ENCODE results near the gene AHCY.

AHCY gene

GRCh38 chr20:34324541-34324940, 21.4 kb upstream of the AHCY start:
- no peak overlapping the region for H3K4me3 ChIP-seq (ENCODE audit: low read length)

DNA sequence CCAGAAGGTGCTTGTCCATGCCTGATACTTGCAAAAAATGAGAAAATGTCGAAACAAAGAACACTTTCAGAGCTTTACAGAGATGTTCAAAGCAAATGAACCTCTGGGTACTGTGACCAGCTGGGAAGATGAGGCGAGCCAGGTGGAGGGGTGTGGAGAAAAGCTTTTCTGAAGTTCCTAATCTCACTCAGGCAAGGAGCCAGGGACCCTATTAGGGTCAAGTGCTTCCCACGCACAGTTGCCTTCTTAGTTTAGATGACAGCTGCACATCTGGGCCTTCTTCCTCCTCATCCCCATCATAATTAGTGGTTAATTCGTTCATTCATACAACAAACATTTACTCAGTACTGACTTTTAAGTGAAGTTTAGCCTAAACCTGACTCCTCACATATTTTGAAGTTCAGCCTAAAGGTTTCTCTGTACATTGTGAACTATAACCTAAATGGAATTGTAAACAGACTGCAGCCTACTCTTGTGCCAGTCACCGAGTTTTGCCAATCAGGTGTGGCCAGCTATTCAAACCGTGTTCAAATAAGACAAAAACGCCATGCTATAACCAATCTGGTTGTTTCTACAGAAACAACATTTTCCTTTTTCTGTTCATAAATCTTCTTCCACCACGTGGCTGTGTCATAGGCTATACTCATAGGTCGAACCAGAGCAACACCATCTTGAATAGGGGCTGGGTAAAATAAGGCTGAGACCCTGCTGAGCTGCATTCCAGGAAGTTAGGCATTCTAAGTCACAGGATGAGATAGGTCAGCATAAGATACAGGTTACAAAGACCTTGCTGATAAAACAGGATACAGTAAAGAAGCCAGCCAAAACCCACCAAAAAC, 19.3 kb upstream of the AHCY start:
- H3K27ac ChIP-seq (ENCODE audit: low read length): no peak overlapping the region
- H3K4me1 ChIP-seq (ENCODE audit: control insufficient read depth, insufficient read depth, low read length): peaks cover 2% of the 10 kb centered on the region; the same call in 1 of the 2 replicates
- DNase-seq (ENCODE audit: low read depth, low spot score): no peak

More at GRCh38 chr20:34324541-34324940, 21.4 kb upstream of the AHCY start:
- no CpG with 5 or more reads among the region's 2 CpGs for WGBS (ENCODE audit: insufficient coverage, insufficient read length)
- no peaks in the 10 kb centered on the region for H3K9me3 ChIP-seq (ENCODE audit: control insufficient read depth, insufficient read depth, low read length)
- H3K27ac ChIP-seq (ENCODE audit: low read length): no peak overlapping the region
- H3K36me3 ChIP-seq (ENCODE audit: control insufficient read depth, insufficient read depth, low read length): no peaks in the 10 kb centered on the region
- DNase-seq (ENCODE audit: low read depth, low spot score): no peak
- no peaks in the 10 kb centered on the region for H3K4me1 ChIP-seq (ENCODE audit: control insufficient read depth, insufficient read depth, low read length)
- no peaks in the 10 kb centered on the region for H3K27me3 ChIP-seq (ENCODE audit: control insufficient read depth, insufficient read depth, low read length)

DNA sequence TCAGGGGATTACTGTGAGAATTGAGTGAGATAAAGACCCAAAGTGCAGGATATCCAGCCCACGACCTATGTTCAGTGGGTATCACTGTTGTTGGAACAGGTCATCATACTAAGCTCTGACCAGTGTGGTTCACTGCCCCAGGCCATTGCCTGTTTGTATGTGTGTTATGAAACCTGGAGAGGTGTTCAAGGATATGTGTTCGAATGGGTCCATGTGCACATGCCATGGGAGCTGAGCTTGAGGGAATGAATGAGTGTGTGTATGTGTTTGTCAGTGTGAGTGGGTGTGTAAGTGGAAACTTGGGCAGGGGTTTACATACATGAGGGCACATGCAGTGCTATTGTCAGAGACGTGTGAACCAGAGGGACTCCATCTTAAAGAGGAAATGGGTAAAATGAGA, 17.7 kb upstream of the AHCY start:
- Histone ChIP-seq H3K4me3 (ENCODE audit: low read length) (no peak overlapping the region), H3K9me3 (ENCODE audit: control insufficient read depth, insufficient read depth, low read length) (no peaks in the 10 kb centered on the region), H3K4me1 (ENCODE audit: control insufficient read depth, insufficient read depth, low read length) (peaks cover 2% of the 10 kb centered on the region; the same call in 1 of the 2 replicates), H3K36me3 (ENCODE audit: control insufficient read depth, insufficient read depth, low read length) (no peaks in the 10 kb centered on the region), H3K27me3 (ENCODE audit: control insufficient read depth, insufficient read depth, low read length) (no peaks in the 10 kb centered on the region), H3K27ac (ENCODE audit: low read length) (no peak overlapping the region)
- no CpG with 5 or more reads among the region's 3 CpGs for WGBS (ENCODE audit: insufficient coverage, insufficient read length)
- no peak for DNase-seq (ENCODE audit: low read depth, low spot score)

More for the DNA sequence above, 19.3 kb upstream of the AHCY start:
- WGBS (ENCODE audit: insufficient coverage, insufficient read length): no CpG with 5 or more reads among the region's 9 CpGs
- H3K4me3 ChIP-seq (ENCODE audit: low read length): no peak overlapping the region
- no peaks in the 10 kb centered on the region for H3K27me3 ChIP-seq (ENCODE audit: control insufficient read depth, insufficient read depth, low read length)
- no peaks in the 10 kb centered on the region for H3K36me3 ChIP-seq (ENCODE audit: control insufficient read depth, insufficient read depth, low read length)
- no peaks in the 10 kb centered on the region for H3K9me3 ChIP-seq (ENCODE audit: control insufficient read depth, insufficient read depth, low read length)

GRCh38 chr20:34318609-34319443, 15.7 kb upstream of the AHCY start:
- Histone ChIP-seq H3K4me3 (ENCODE audit: low read length) (no peak overlapping the region), H3K27me3 (ENCODE audit: control insufficient read depth, insufficient read depth, low read length) (no peaks in the 10 kb centered on the region), H3K4me1 (ENCODE audit: control insufficient read depth, insufficient read depth, low read length) (peaks cover 2% of the 10 kb centered on the region; the same call in 1 of the 2 replicates), H3K27ac (ENCODE audit: low read length) (no peak overlapping the region), H3K9me3 (ENCODE audit: control insufficient read depth, insufficient read depth, low read length) (no peaks in the 10 kb centered on the region), H3K36me3 (ENCODE audit: control insufficient read depth, insufficient read depth, low read length) (no peaks in the 10 kb centered on the region)
- no peak for DNase-seq (ENCODE audit: low read depth, low spot score)
- no CpG with 5 or more reads among the region's 4 CpGs for WGBS (ENCODE audit: insufficient coverage, insufficient read length)

DNA sequence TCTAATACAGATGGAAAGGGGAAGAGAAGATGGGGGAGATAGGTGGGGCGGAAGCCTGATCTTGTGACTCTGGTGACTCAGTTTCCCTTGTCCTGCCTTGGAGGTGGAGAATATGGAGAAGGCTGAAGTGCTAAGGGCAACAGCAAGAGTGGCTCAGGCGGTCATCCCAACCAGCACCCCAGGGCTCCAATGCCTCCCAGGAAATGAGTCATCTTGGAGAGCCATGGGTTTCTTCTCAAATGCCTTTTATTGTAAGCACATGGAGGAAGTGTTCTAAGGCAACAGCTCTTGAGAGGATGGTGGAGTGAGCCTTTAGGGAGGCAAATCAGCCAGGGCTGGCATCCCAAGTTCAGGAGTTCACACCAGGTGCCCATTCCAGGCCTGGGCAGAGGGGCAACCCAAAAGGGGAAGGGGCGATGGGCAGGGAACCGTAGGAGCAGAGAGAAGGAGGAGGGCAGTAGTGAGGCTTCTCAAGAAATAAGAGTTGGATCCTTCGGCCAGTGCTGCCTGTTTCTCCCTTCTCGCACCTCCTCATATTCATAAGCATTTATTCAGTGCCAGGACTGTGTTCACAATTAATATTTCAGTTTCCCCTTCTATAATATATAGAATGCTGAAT, 13.2 kb upstream of the AHCY start:
- Histone ChIP-seq H3K27me3 (ENCODE audit: control insufficient read depth, insufficient read depth, low read length) (peaks cover 3% of the 10 kb centered on the region; the same call in 1 of the 2 replicates), H3K9me3 (ENCODE audit: control insufficient read depth, insufficient read depth, low read length) (no peaks in the 10 kb centered on the region), H3K4me1 (ENCODE audit: control insufficient read depth, insufficient read depth, low read length) (peaks cover 2% of the 10 kb centered on the region; the same call in 1 of the 2 replicates), H3K36me3 (ENCODE audit: control insufficient read depth, insufficient read depth, low read length) (no peaks in the 10 kb centered on the region), H3K27ac (ENCODE audit: low read length) (no peak overlapping the region), H3K4me3 (ENCODE audit: low read length) (no peak overlapping the region)
- WGBS (ENCODE audit: insufficient coverage, insufficient read length): no CpG with 5 or more reads among the region's 6 CpGs
- DNase-seq (ENCODE audit: low read depth, low spot score): no peak

DNA sequence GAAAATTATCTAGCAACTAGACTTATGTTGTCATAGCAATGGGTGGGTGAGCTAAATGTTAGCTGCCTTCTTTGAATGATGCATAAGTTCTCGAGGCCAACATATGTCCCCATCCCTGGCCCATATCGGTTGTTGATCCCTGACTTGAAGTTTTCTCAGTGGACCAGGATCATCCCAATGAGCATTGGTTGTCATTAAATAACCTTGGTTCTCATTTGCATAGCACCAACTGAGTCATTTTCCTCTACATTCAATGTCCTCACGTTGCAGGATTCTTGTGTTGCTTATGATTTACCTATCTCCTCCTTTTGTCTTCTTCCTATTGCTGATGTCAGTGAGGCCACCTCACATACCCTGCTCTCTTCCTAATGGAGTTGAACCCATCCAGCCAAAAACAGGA, 12.1 kb upstream of the AHCY start:
- no peak overlapping the region for H3K4me3 ChIP-seq (ENCODE audit: low read length)
- no CpG with 5 or more reads among the region's 3 CpGs for WGBS (ENCODE audit: insufficient coverage, insufficient read length)
- H3K36me3 ChIP-seq (ENCODE audit: control insufficient read depth, insufficient read depth, low read length): no peaks in the 10 kb centered on the region
- peaks cover 3% of the 10 kb centered on the region; the same call in 1 of the 2 replicates for H3K27me3 ChIP-seq (ENCODE audit: control insufficient read depth, insufficient read depth, low read length)
- H3K9me3 ChIP-seq (ENCODE audit: control insufficient read depth, insufficient read depth, low read length): no peaks in the 10 kb centered on the region
- no peak for DNase-seq (ENCODE audit: low read depth, low spot score)
- peaks cover 2% of the 10 kb centered on the region; the same call in 1 of the 2 replicates for H3K4me1 ChIP-seq (ENCODE audit: control insufficient read depth, insufficient read depth, low read length)
- H3K27ac ChIP-seq (ENCODE audit: low read length): no peak overlapping the region

- H3K4me3 ChIP-seq (ENCODE audit: low read length): peak overlapping the region; percentile 13; the same call in 1 of the 2 replicates
- H3K9me3 ChIP-seq (ENCODE audit: control insufficient read depth, insufficient read depth, low read length): no peaks in the 10 kb centered on the region
- WGBS (ENCODE audit: insufficient coverage, insufficient read length): no CpG with 5 or more reads among the region's 14 CpGs
- no peak overlapping the region for H3K27ac ChIP-seq (ENCODE audit: low read length)
- DNase-seq (ENCODE audit: low read depth, low spot score): peak; percentile 84
- H3K4me1 ChIP-seq (ENCODE audit: control insufficient read depth, insufficient read depth, low read length): no peaks in the 10 kb centered on the region
- no peaks in the 10 kb centered on the region for H3K36me3 ChIP-seq (ENCODE audit: control insufficient read depth, insufficient read depth, low read length)
- peaks cover 3% of the 10 kb centered on the region; the same call in 1 of the 2 replicates for H3K27me3 ChIP-seq (ENCODE audit: control insufficient read depth, insufficient read depth, low read length)
Measured at GRCh38 chr20:34312544-34313217, 9.5 kb upstream of the AHCY start.

GRCh38 chr20:34312024-34312460, 8.9 kb upstream of the AHCY start:
- Histone ChIP-seq H3K36me3 (ENCODE audit: control insufficient read depth, insufficient read depth, low read length) (no peaks in the 10 kb centered on the region), H3K4me3 (ENCODE audit: low read length) (peak overlapping the region; percentile 13; the same call in 1 of the 2 replicates), H3K27ac (ENCODE audit: low read length) (no peak overlapping the region), H3K27me3 (ENCODE audit: control insufficient read depth, insufficient read depth, low read length) (peaks cover 3% of the 10 kb centered on the region; the same call in 1 of the 2 replicates), H3K4me1 (ENCODE audit: control insufficient read depth, insufficient read depth, low read length) (no peaks in the 10 kb centered on the region), H3K9me3 (ENCODE audit: control insufficient read depth, insufficient read depth, low read length) (no peaks in the 10 kb centered on the region)
- no peak for DNase-seq (ENCODE audit: low read depth, low spot score)
- no CpG with 5 or more reads among the region's 11 CpGs for WGBS (ENCODE audit: insufficient coverage, insufficient read length)

DNA sequence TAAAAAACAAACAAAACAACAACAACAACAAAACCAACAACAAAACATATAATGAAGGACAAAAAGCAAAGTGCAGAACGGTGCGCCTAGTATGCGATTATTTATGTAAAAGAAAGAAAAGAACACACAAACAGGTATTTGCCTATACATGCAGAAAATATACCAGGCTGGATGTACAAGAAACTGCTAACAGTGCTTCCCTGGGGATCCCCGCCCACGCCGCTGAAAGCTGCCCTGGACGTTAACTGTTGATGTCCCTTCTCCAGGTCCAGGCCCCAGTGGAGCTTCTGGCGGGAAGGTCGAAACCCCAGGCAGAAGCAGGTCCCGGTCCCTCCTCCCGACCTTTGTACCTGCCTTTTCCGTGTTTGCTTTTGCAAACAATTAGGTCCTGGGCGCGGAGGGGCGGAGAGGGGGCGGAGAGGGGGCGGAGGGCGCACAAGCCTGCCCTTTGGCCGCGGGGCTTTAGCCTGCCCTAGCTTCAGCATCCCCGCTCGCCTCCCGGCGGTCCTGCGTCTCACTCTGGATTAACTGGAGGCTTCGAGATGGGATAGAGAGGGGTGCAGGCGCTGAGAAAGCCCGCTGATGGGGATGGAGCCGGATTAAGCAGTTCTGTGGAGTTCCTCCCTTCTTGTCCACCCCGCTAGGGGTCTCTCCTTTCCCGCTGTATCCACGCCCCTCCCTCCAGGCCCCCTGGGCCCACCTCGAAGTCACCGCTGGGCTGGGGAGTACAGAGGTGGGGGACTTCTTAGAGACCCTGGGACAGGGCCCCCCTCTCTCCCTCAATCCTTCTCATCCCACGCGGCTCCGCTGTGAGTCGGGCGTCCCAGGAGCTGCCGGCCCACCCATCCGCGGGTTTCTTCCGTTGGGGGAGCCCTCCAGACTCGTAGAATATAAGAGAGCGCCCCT, 8.2 kb upstream of the AHCY start:
- no peaks in the 10 kb centered on the region for H3K9me3 ChIP-seq (ENCODE audit: control insufficient read depth, insufficient read depth, low read length)
- H3K27me3 ChIP-seq (ENCODE audit: control insufficient read depth, insufficient read depth, low read length): peaks cover 3% of the 10 kb centered on the region; the same call in 1 of the 2 replicates
- no peaks in the 10 kb centered on the region for H3K4me1 ChIP-seq (ENCODE audit: control insufficient read depth, insufficient read depth, low read length)
- no CpG with 5 or more reads among the region's 45 CpGs for WGBS (ENCODE audit: insufficient coverage, insufficient read length)
- H3K27ac ChIP-seq (ENCODE audit: low read length): no peak overlapping the region
- DNase-seq (ENCODE audit: low read depth, low spot score): no peak
- H3K36me3 ChIP-seq (ENCODE audit: control insufficient read depth, insufficient read depth, low read length): no peaks in the 10 kb centered on the region
- H3K4me3 ChIP-seq (ENCODE audit: low read length): peak overlapping the region; percentile 13; the same call in 1 of the 2 replicates
